HepG2 (cell line): ENCODE results near the gene MRPL27. TPM values are rescaled to one million over a fixed set of nuclear protein-coding genes. Genes with fewer than 3 reads are reported as not detected.

Experiments used
- ATAC-seq: fragments of 200-7000 bp; cut with Tn5 transposase; 3 replicates; pipeline ENCODE4 v1.9.1; 2020; ENCODE audit warnings: mild to moderate bottlenecking, moderate library complexity
- BruUV-seq: library from RNA; stranded (reverse); fragments of 400-500 nt; replicated peaks from 2 replicates; lab custom pipeline; 2021; lab: Mats Ljungman, UMichigan
- CTCF ChIA-PET: fragments of 300-600 bp; formaldehyde crosslinking; extraction: SDS; loops from one replicate; lab custom pipeline; 2021; ENCODE audit warnings: low total read pairs, inconsistent platforms, low intra/inter-chr PET ratio; lab: Yijun Ruan, JAX
- POLR2A ChIA-PET: fragments of 350-600 bp; sonication (Branson Sonifier 250); formaldehyde crosslinking; loops from one replicate; lab custom pipeline; 2020; ENCODE audit warnings: antibody characterized with exemption, inconsistent platforms; lab: Yijun Ruan, JAX
- DNase-seq: peaks from one replicate; pipeline ENCODE4 v3.0.0-alpha.2; 2015; ENCODE audit warnings: low spot score
- FAIRE-seq: peaks from 3 replicates; lab custom pipeline; 2011; peaks lifted over from hg19 to GRCh38; lab: Jason Lieb, UNC
- H2AFZ ChIP-seq: one replicate; pipeline ENCODE4 v1.6.1; 2011; ENCODE audit warnings: low read length, inconsistent platforms
- H3K27ac ChIP-seq: fragments of 300-600 bp; 3 replicates; pipeline ENCODE4 v1.8.0; 2011; ENCODE audit warnings: mixed run types, mild to moderate bottlenecking, mixed read lengths, low read length, inconsistent platforms; ENCODE audit not compliant: insufficient read depth; ENCODE audit errors: extremely low read length
- H3K27me3 ChIP-seq, 2 experiments: fragments of 200-600 bp in 1 of 2; 2 replicates in 1 of 2; 3 replicates in 1 of 2; pipeline versions ENCODE4 v1.6.0 to v1.8.0; 2011; ENCODE audit warnings: low read length in 2 of 2, mild to moderate bottlenecking in 2 of 2, moderate library complexity in 2 of 2, inconsistent platforms in 1 of 2; ENCODE audit not compliant: insufficient read depth in 2 of 2, control insufficient read depth in 1 of 2
- H3K36me3 ChIP-seq, 2 experiments: fragments of 200-600 bp in 1 of 2; replicated peaks in 1 of 2; 2 replicates in 1 of 2; 3 replicates in 1 of 2; pipeline versions ENCODE4 v1.5.1 to v1.8.0; 2011; ENCODE audit warnings: low read length in 2 of 2, inconsistent platforms in 1 of 2; ENCODE audit not compliant: insufficient read depth in 2 of 2, control insufficient read depth in 1 of 2
- H3K4me1 ChIP-seq: 2 replicates; pipeline ENCODE4 v1.5.1; 2012; ENCODE audit warnings: low read length, inconsistent platforms; ENCODE audit not compliant: insufficient read depth
- H3K4me2 ChIP-seq: 2 replicates; pipeline ENCODE4 v1.6.0; 2011; ENCODE audit warnings: low read depth, low read length, inconsistent platforms
- H3K4me3 ChIP-seq, 3 experiments: fragments of 200-600 bp in 1 of 3; sonication (generic), shearing (Covaris generic) in 1 of 3; replicated peaks in 1 of 3; 2 replicates each; pipeline ENCODE4 v1.5.1; 2011 to 2016; ENCODE audit warnings: low read length in 3 of 3, inconsistent platforms in 2 of 3, low read depth in 2 of 3, mild to moderate bottlenecking in 2 of 3, control low read depth in 1 of 3, mixed read lengths in 1 of 3; ENCODE audit not compliant: insufficient read depth in 1 of 3
- H3K79me2 ChIP-seq: one replicate; pipeline ENCODE4 v1.6.1; 2011; ENCODE audit warnings: low read length, inconsistent platforms; ENCODE audit not compliant: insufficient read depth
- H3K9ac ChIP-seq: 2 replicates; pipeline ENCODE4 v1.6.0; 2011; ENCODE audit warnings: mild to moderate bottlenecking, low read depth, low read length, inconsistent platforms; ENCODE audit not compliant: insufficient read depth
- H3K9me3 ChIP-seq: 2 replicates; pipeline ENCODE4 v1.5.1; 2012; ENCODE audit warnings: mild to moderate bottlenecking, low read length
- H4K20me1 ChIP-seq: 2 replicates; pipeline ENCODE4 v1.6.0; 2011; ENCODE audit warnings: inconsistent platforms, mild to moderate bottlenecking, low read length, moderate library complexity; ENCODE audit not compliant: insufficient read depth
- AGO2 ChIP-seq: fragments of 200-400 bp; formaldehyde crosslinking; optimal IDR thresholded peaks from 2 replicates; pipeline ENCODE3; 2017; ENCODE audit warnings: mild to moderate bottlenecking, low read depth, low read length, moderate library complexity
- AKAP8 ChIP-seq: sonication (generic); formaldehyde crosslinking; IDR thresholded peaks from 2 replicates; pipeline ENCODE4 v1.5.1; 2020; ENCODE audit warnings: mild to moderate bottlenecking, missing genetic modification reagents
- NFYB ChIP-seq: sonication (generic); formaldehyde crosslinking; IDR thresholded peaks from 2 replicates; pipeline ENCODE4 v1.4.0; 2020; ENCODE audit warnings: missing genetic modification reagents
- NFYC ChIP-seq: IDR thresholded peaks from 2 replicates; pipeline ENCODE4 v1.6.1; 2016; ENCODE audit warnings: missing genetic modification reagents, missing compliant biosample characterization
- POLR2A ChIP-seq, 2 experiments: IDR thresholded peaks; 2 replicates each; pipeline ENCODE4 v1.6.1; 2011; ENCODE audit warnings: low read depth in 2 of 2, low read length in 2 of 2, mild to moderate bottlenecking in 1 of 2, moderate library complexity in 1 of 2; ENCODE audit not compliant: insufficient read depth in 1 of 2
- POLR2G ChIP-seq: fragments of 200-400 bp; formaldehyde crosslinking; IDR thresholded peaks from 2 replicates; pipeline ENCODE4 v1.6.1; 2018; ENCODE audit warnings: mild to moderate bottlenecking, low read depth, low read length, moderate library complexity
- RBM22 ChIP-seq: fragments of 200-400 bp; formaldehyde crosslinking; optimal IDR thresholded peaks from 2 replicates; pipeline ENCODE3; 2017; ENCODE audit warnings: mild to moderate bottlenecking, low read length, moderate library complexity
- RFX1 ChIP-seq: fragments of 450-650 bp; IDR thresholded peaks from 2 replicates; pipeline ENCODE4 v1.6.1; 2017
- SRF ChIP-seq: IDR thresholded peaks from 2 replicates; pipeline ENCODE4 v1.6.1; 2011; ENCODE audit warnings: mild to moderate bottlenecking, low read depth, low read length, moderate library complexity
- ZFP62 ChIP-seq: sonication (generic); formaldehyde crosslinking; IDR thresholded peaks from 2 replicates; pipeline ENCODE4 v1.4.0; 2020; ENCODE audit warnings: missing genetic modification reagents
- ZNF564 ChIP-seq: sonication (generic); formaldehyde crosslinking; IDR thresholded peaks from 2 replicates; pipeline ENCODE4 v1.8.1; 2023; ENCODE audit warnings: mild to moderate bottlenecking, missing genetic modification reagents
- WGBS: methylation state at CpG from one replicate; pipeline ENCODE4 v1.1.6; 2017; ENCODE audit warnings: low lambda C conversion rate; 5-methylcytosine and 5-hydroxymethylcytosine counted together
- in situ Hi-C: cut with HindIII; loops from 2 replicates; pipeline ENCODE4 v1.10.0; 2017; ENCODE audit warnings: low pct_unique_long_range_greater_than_20kb; ENCODE audit not compliant: extremely low pct_ligation_motif_present
- intact Hi-C: fragments of 100-400 bp; cut with micrococcal nuclease; formaldehyde crosslinking; loops from one replicate; pipeline ENCODE4 v1.10.0; 2022; ENCODE audit not compliant: unreplicated experiment
- polyA plus RNA-seq, 8 experiments: library from polyadenylated mRNA; depleted of rRNA in 3 of 8; stranded (reverse) in 7 of 8; unstranded in 1 of 8; fragments of >200 nt; fragmentation: Illumina TruSeq in 4 of 8; extraction: Trizol in 4 of 8; gene quantifications; 2 replicates each; pipeline versions ENCODE4 v1.2.1 to v1.2.3, GENCODE V29; 2011 to 2016; ENCODE audit warnings: low read depth in 4 of 8, missing spikeins in 1 of 8, mixed read lengths in 1 of 8; ENCODE audit not compliant: insufficient read depth in 1 of 8
- total RNA-seq, 5 experiments: library from RNA; depleted of rRNA; stranded (reverse); fragments of >200 nt; fragmentation: Illumina TruSeq; extraction: Trizol; gene quantifications; 2 replicates each; pipeline ENCODE4 v1.2.3, GENCODE V29; 2016; ENCODE audit warnings: low read depth in 1 of 5
- TF ChIP-seq, protein P1 (sequence below): sonication (generic); formaldehyde crosslinking; IDR thresholded peaks from 2 replicates; pipeline ENCODE4 v1.8.1; 2023; ENCODE audit warnings: mild to moderate bottlenecking, missing genetic modification reagents, borderline replicate concordance

MRPL27 gene
- total and polyA plus RNA-seq, 2 of the 13 experiments (the other 11 are each of a cell fraction or from before 2014, with no cell fraction given): 137 to 217 TPM

DNA sequence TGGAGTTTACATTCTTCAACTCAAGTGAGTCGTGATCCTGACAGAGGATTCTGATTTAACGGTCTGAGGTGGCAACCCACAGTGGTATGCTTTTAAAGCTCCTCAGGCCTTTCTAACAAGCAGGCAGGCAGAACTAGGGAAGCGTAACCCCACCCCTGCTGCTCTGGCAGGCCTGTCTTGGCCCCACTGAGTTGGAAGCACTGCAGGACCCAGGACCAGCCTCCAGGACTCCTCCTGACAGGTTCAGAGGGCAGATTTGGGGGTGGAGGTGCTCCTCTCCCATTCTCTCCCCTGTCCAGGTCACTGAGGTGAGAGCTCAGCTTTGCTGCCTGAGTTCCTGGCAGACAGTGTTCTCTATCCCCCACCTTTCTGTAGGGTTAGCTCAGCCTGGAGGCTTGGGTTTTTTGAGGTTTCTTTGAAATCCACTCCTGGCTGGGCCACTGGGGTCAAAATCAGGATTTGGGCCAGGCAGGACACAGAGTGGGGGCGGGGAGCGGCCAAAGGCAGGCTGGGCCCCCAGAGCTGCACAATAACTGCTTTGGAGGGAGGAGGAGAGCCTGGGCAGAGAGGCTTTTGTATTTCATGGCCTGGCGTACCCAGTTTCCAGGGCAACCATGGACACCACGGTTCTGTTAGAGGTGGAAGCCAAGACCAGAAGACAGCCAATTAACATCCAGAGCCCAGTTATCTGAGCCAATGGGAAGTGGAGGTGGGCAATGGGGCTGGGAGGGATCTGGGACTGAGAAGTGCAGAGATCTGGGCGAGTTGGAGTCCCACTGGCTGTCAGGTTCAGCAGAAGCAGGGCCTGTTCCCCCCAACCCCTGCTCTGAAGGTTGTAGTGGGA is 9.5 kb downstream of the MRPL27 start:
- BruUV-seq: no TSS peak
- intact Hi-C loops: no loop called here
- H3K9ac ChIP-seq: no peak overlapping the region
- 78% methylated on average over 6 of the region's 8 CpGs for WGBS
- ChIA-PET CTCF (no interaction called here), POLR2A (interaction anchor here (1.4 to 2.7 kb wide), 5 partner anchors 17 to 179 kb away, joined by 6 to 12 read pairs (median 8); partner anchors contain the start of genes LRRC59 and XYLT2)
- H3K27me3 ChIP-seq: no peaks in the 10 kb centered on the region
- DNase-seq: peak; percentile 46
- H3K9me3 ChIP-seq: no peaks in the 10 kb centered on the region
- H3K4me1 ChIP-seq: peaks cover 43% of the 10 kb centered on the region
- H3K4me3 ChIP-seq: no peak overlapping the region
- TF ChIP-seq NFYC: peak; percentile 60
- no peak for TF ChIP-seq ZFP62 (CRISPR knock-in tag)
- peak; percentile 41 for TF ChIP-seq AGO2
- TF ChIP-seq, protein P1, sequence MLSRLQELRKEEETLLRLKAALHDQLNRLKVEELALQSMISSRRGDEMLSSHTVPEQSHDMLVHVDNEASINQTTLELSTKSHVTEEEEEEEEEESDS (CRISPR knock-in tag): no peak
- TF ChIP-seq SRF: no peak
- peak; percentile 66 for TF ChIP-seq RBM22
- TF ChIP-seq RFX1: peak; percentile 19; the same call in 1 of the 2 replicates
- peak; percentile 69 for TF ChIP-seq NFYB (CRISPR knock-in tag)
- TF ChIP-seq POLR2A (IDR thresholded peaks at IDR 0.05; ENCODE audit: insufficient read depth in 1 of 2, low read depth in 2 of 2, low read length in 2 of 2): peak in 1 of 2 experiments; percentile 7; a peak in 1 of 4 replicates
- no peak for TF ChIP-seq POLR2G
- TF ChIP-seq AKAP8 (CRISPR knock-in tag): peak; percentile 22; the same call in 1 of the 2 replicates
- TF ChIP-seq ZNF564 (CRISPR knock-in tag): 0 out of 2 replicates have a peak, but pooled peaks have one; percentile 31
- H3K27ac ChIP-seq: no peak overlapping the region
- ATAC-seq: peak; percentile 35
- peak; percentile 58 for FAIRE-seq
- no peaks in the 10 kb centered on the region for H4K20me1 ChIP-seq
- H3K36me3 ChIP-seq: peaks cover 20 to 42% of the 10 kb centered on the region in 2 experiments
- H3K4me2 ChIP-seq: no peak overlapping the region
- H2AFZ ChIP-seq: no peak overlapping the region
- no peaks in the 10 kb centered on the region for H3K79me2 ChIP-seq
- in situ Hi-C loops: no loop called here
